Parathyroid adenoma (tissue), 2 donors: ENCODE data around the gene OR8B4.

Experiments used
- H2AFZ ChIP-seq: fragments of 300-600 bp; sonication (generic); one replicate; pipeline ENCODE4 v1.7.0; 2017; ENCODE audit warnings: antibody characterized with exemption, mild to moderate bottlenecking
- H3K27ac ChIP-seq: fragments of 300-600 bp; sonication (generic); one replicate; pipeline ENCODE4 v1.7.0; 2017
- H3K27me3 ChIP-seq: fragments of 300-600 bp; sonication (generic); one replicate; pipeline ENCODE4 v1.7.0; 2017; ENCODE audit warnings: low read length; ENCODE audit not compliant: control insufficient read depth, insufficient read depth
- H3K36me3 ChIP-seq: fragments of 300-600 bp; sonication (generic); one replicate; pipeline ENCODE4 v1.7.0; 2017; ENCODE audit warnings: low read length; ENCODE audit not compliant: control insufficient read depth, insufficient read depth
- H3K4me1 ChIP-seq: fragments of 300-600 bp; sonication (generic); one replicate; pipeline ENCODE4 v1.7.0; 2017; ENCODE audit warnings: control low read depth
- H3K4me2 ChIP-seq: fragments of 300-600 bp; sonication (generic); one replicate; pipeline ENCODE4 v1.7.0; 2017; ENCODE audit warnings: low read length
- H3K4me3 ChIP-seq: fragments of 300-600 bp; sonication (generic); one replicate; pipeline ENCODE4 v1.7.0; 2017; ENCODE audit warnings: low read depth, low read length
- H3K79me2 ChIP-seq: fragments of 300-600 bp; sonication (generic); one replicate; pipeline ENCODE4 v1.7.0; 2017; ENCODE audit warnings: control low read depth
- H3K9ac ChIP-seq: fragments of 300-600 bp; sonication (generic); one replicate; pipeline ENCODE4 v1.7.0; 2017; ENCODE audit warnings: mild to moderate bottlenecking
- H3K9me3 ChIP-seq: fragments of 300-600 bp; sonication (generic); one replicate; pipeline ENCODE4 v1.7.0; 2017; ENCODE audit warnings: low read length; ENCODE audit not compliant: control insufficient read depth
- TF ChIP-seq, protein P1 (sequence below): fragments of 300-600 bp; sonication (generic); IDR thresholded peaks from one replicate; pipeline ENCODE4 v1.7.0; 2017; ENCODE audit warnings: antibody characterized with exemption, mild to moderate bottlenecking
- donor health status: primary hyperparathyroidism.

Gene OR8B4, protein sequence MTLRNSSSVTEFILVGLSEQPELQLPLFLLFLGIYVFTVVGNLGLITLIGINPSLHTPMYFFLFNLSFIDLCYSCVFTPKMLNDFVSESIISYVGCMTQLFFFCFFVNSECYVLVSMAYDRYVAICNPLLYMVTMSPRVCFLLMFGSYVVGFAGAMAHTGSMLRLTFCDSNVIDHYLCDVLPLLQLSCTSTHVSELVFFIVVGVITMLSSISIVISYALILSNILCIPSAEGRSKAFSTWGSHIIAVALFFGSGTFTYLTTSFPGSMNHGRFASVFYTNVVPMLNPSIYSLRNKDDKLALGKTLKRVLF

GRCh38 chr11:124424384-124424921, at the start of gene OR8B4:
OR8B4 (minus strand) TSS chr11:124424871; CDS start chr11:124424871, 0 bp downstream.
- Histone ChIP-seq H3K9ac (no peak within 1 kb of the TSS), H3K36me3 (no peaks in the 10 kb centered on the region), H3K27me3 (no peaks in the 10 kb centered on the region), H3K4me1 (no peaks in the 10 kb centered on the region), H3K79me2 (no peaks in the 10 kb centered on the region), H3K9me3 (no peaks in the 10 kb centered on the region), H2AFZ (no peak within 1 kb of the TSS), H3K27ac (no peak within 1 kb of the TSS), H3K4me3 (no peak within 1 kb of the TSS), H3K4me2 (no peak within 1 kb of the TSS)
- TF ChIP-seq, protein P1, sequence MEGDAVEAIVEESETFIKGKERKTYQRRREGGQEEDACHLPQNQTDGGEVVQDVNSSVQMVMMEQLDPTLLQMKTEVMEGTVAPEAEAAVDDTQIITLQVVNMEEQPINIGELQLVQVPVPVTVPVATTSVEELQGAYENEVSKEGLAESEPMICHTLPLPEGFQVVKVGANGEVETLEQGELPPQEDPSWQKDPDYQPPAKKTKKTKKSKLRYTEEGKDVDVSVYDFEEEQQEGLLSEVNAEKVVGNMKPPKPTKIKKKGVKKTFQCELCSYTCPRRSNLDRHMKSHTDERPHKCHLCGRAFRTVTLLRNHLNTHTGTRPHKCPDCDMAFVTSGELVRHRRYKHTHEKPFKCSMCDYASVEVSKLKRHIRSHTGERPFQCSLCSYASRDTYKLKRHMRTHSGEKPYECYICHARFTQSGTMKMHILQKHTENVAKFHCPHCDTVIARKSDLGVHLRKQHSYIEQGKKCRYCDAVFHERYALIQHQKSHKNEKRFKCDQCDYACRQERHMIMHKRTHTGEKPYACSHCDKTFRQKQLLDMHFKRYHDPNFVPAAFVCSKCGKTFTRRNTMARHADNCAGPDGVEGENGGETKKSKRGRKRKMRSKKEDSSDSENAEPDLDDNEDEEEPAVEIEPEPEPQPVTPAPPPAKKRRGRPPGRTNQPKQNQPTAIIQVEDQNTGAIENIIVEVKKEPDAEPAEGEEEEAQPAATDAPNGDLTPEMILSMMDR = no peak

- H3K36me3 ChIP-seq = no peaks in the 10 kb centered on the region
- H3K27me3 ChIP-seq = no peaks in the 10 kb centered on the region
- no peaks in the 10 kb centered on the region for H3K79me2 ChIP-seq
- no peaks in the 10 kb centered on the region for H3K4me1 ChIP-seq
- TF ChIP-seq, protein P1 = no peak
- H3K9ac ChIP-seq = no peak overlapping the region
- H3K4me3 ChIP-seq = no peak overlapping the region
- no peak overlapping the region for H3K4me2 ChIP-seq
- no peaks in the 10 kb centered on the region for H3K9me3 ChIP-seq
- no peak overlapping the region for H2AFZ ChIP-seq
- no peak overlapping the region for H3K27ac ChIP-seq
Observed at GRCh38 chr11:124474079-124474478, 49.4 kb upstream of the OR8B4 start.

DNA sequence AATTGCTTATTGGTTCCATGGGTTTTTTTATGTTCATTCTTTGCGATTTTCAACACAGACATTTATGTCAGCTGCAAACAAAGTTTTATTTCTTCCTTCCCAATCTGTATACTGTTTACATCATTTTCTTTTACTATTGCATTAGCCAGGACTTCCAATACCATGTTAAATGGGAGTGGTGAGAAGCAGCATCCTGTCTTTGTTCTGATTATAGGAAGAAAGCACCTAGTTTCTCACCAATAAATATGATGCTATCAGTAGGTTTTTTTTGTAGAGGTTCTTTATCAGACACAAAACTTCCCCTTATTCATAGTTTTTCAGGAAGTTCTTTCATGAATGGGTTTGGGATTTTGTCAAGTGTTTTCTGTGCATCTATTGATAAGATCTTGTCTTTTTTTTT, 48.8 kb upstream of the OR8B4 start:
- H3K79me2 ChIP-seq = no peaks in the 10 kb centered on the region

DNA sequence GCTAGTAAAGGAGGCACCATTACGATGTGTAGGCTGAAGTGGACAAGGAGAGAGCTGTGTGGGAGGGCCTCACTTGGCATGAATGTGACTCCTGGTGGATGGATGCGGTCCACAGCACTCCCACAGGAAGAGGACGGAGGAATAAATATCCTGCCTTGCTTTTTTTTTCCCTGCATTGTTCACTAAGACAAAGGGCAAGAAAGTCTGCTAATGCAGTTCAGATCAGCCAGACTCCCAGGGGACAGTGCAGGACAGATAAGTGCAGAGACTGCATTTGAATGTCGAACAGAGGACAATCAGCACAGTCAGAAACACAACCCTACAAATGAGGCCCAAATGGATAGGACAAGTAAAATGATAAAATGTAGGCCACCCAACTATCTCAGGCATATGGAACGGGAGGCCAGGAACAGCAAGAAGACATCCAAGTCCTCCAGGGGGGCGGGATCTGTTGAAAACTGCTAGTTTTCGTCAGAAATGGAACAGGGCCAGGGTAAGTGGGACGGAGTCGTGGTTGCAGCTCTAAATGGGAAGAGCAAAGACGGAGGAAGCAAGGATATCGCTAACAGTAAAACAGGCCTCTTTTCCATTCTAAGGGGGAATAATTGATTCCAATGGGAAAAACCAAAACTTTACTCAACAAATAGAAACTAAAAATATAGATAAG, 46.0 kb upstream of the OR8B4 start:
- TF ChIP-seq, protein P1 = no peak
- Histone ChIP-seq H3K27ac (no peak overlapping the region), H3K27me3 (no peaks in the 10 kb centered on the region), H3K4me1 (no peaks in the 10 kb centered on the region), H2AFZ (no peak overlapping the region), H3K4me3 (no peak overlapping the region), H3K36me3 (no peaks in the 10 kb centered on the region), H3K9me3 (no peaks in the 10 kb centered on the region), H3K79me2 (no peaks in the 10 kb centered on the region), H3K9ac (no peak overlapping the region), H3K4me2 (no peak overlapping the region)

More for the DNA sequence above, 48.8 kb upstream of the OR8B4 start:
- Histone ChIP-seq H3K9me3 (no peaks in the 10 kb centered on the region), H3K4me3 (no peak overlapping the region), H3K4me1 (no peaks in the 10 kb centered on the region), H3K36me3 (no peaks in the 10 kb centered on the region), H3K27me3 (no peaks in the 10 kb centered on the region), H3K4me2 (no peak overlapping the region), H2AFZ (no peak overlapping the region), H3K27ac (no peak overlapping the region), H3K9ac (no peak overlapping the region)
- TF ChIP-seq, protein P1 = no peak
